Endothelial cell of umbilical vein (primary cell): ENCODE measurements around the gene BOLL. TPM values are rescaled to one million over a fixed set of nuclear protein-coding genes. Genes with fewer than 3 reads are reported as not detected.
A peak's percentile ranks its signal among the peaks of the same experiment; 100 is the strongest.
"Not testable (repeated sequence)": the region's sequence is repeated elsewhere in the genome, so short reads cannot be mapped to it uniquely, and the experiment has no call there.

Source experiments
- Bru-seq: library from RNA; stranded (reverse); fragments of 400-500 nt; gene quantifications from one replicate; lab custom pipeline; 2021; lab: Mats Ljungman, UMichigan
- BruChase-seq, 2 experiments: library from RNA; stranded (reverse); fragments of 400-500 nt; gene quantifications; one replicate each; lab custom pipeline; 2021; lab: Mats Ljungman, UMichigan
- BruUV-seq: library from RNA; stranded (reverse); fragments of 400-500 nt; replicated peaks from 2 replicates; lab custom pipeline; 2021; lab: Mats Ljungman, UMichigan
- CTCF ChIA-PET: fragments of 300-600, 350-600 bp; sonication (Branson Sonifier 250); formaldehyde crosslinking; loops from one replicate; lab custom pipeline; 2021; ENCODE audit warnings: antibody characterized with exemption, inconsistent platforms; lab: Charles Lee
- POLR2A ChIA-PET: fragments of 300-600, 350-600 bp; sonication (Branson Sonifier 250); formaldehyde crosslinking; loops from one replicate; lab custom pipeline; 2021; ENCODE audit warnings: antibody characterized with exemption, inconsistent platforms; lab: Charles Lee
- DNase-seq: peaks from one replicate; pipeline ENCODE4 v3.0.0-alpha.2; 2011; ENCODE audit warnings: low read depth, low spot score
- FAIRE-seq: peaks from 2 replicates; lab custom pipeline; 2011; peaks lifted over from hg19 to GRCh38; lab: Jason Lieb, UNC
- H2AFZ ChIP-seq: 2 replicates; pipeline ENCODE4 v1.6.0; 2012; ENCODE audit warnings: low read depth, low read length, control low read depth, inconsistent platforms
- H3K27ac ChIP-seq: 2 replicates; pipeline ENCODE4 v1.5.1; 2011; ENCODE audit warnings: low read depth, mild to moderate bottlenecking, control low read depth, low read length, moderate library complexity; ENCODE audit not compliant: insufficient read depth
- H3K27me3 ChIP-seq, 2 experiments: 2 replicates each; pipeline versions ENCODE4 v1.6.0 to v1.6.1; 2011; ENCODE audit warnings: low read length in 2 of 2, mixed read lengths in 1 of 2; ENCODE audit not compliant: control insufficient read depth in 2 of 2, insufficient read depth in 2 of 2
- H3K36me3 ChIP-seq, 2 experiments: 2 replicates in 1 of 2; 3 replicates in 1 of 2; pipeline ENCODE4 v1.5.1; 2011; ENCODE audit warnings: low read length in 2 of 2, mild to moderate bottlenecking in 1 of 2, moderate library complexity in 1 of 2; ENCODE audit not compliant: control insufficient read depth in 2 of 2, insufficient read depth in 2 of 2; ENCODE audit errors: extremely low read depth in 1 of 2
- H3K4me1 ChIP-seq: 3 replicates; pipeline ENCODE4 v1.5.1; 2011; ENCODE audit warnings: mild to moderate bottlenecking, low read length; ENCODE audit not compliant: control insufficient read depth, insufficient read depth; ENCODE audit errors: extremely low read depth
- H3K4me2 ChIP-seq: 2 replicates; pipeline ENCODE4 v1.6.1; 2011; ENCODE audit warnings: low read length, control low read depth, mixed read lengths; ENCODE audit not compliant: insufficient read depth
- H3K4me3 ChIP-seq, 3 experiments: fragments of 200-600 bp in 1 of 3; sonication (generic), shearing (Covaris generic) in 1 of 3; replicated peaks in 1 of 3; 2 replicates each; pipeline ENCODE4 v1.5.1; 2011 to 2016; ENCODE audit warnings: control low read depth in 3 of 3, low read length in 3 of 3, mild to moderate bottlenecking in 2 of 3, inconsistent platforms in 1 of 3, low read depth in 1 of 3, moderate library complexity in 1 of 3; ENCODE audit not compliant: insufficient read depth in 1 of 3
- H3K79me2 ChIP-seq: 2 replicates; pipeline ENCODE4 v1.6.0; 2012; ENCODE audit warnings: low read length, inconsistent platforms; ENCODE audit not compliant: control insufficient read depth, insufficient read depth
- H3K9ac ChIP-seq: replicated peaks from 2 replicates; pipeline ENCODE3; 2011; ENCODE audit warnings: low read length, control low read depth; ENCODE audit not compliant: insufficient read depth; ENCODE audit errors: extremely low read depth
- H3K9me1 ChIP-seq: replicated peaks from 3 replicates; pipeline ENCODE4 v1.6.0; 2011; ENCODE audit warnings: mild to moderate bottlenecking, low read length; ENCODE audit not compliant: control insufficient read depth, insufficient read depth; ENCODE audit errors: extremely low read depth
- H3K9me3 ChIP-seq: replicated peaks from 2 replicates; pipeline ENCODE4 v1.5.1; 2012; ENCODE audit warnings: low read length, inconsistent platforms; ENCODE audit not compliant: control insufficient read depth, insufficient read depth
- H4K20me1 ChIP-seq: replicated peaks from 2 replicates; pipeline ENCODE3; 2011; ENCODE audit warnings: mild to moderate bottlenecking, low read length; ENCODE audit not compliant: control insufficient read depth, insufficient read depth; ENCODE audit errors: extremely low read depth
- EZH2 ChIP-seq: IDR thresholded peaks from 2 replicates; pipeline ENCODE4 v1.6.1; 2012; ENCODE audit warnings: borderline replicate concordance, low read depth, mild to moderate bottlenecking, moderate library complexity, low read length, inconsistent platforms; ENCODE audit not compliant: severe bottlenecking
- POLR2A ChIP-seq: IDR thresholded peaks from 2 replicates; pipeline ENCODE4 v1.6.1; 2012; ENCODE audit warnings: low read depth, mild to moderate bottlenecking, control low read depth, low read length
- dilution Hi-C: fragments of 300-500 bp; cut with MboI; formaldehyde crosslinking; loops from one replicate; pipeline ENCODE4 v1.15.0; 2019; ENCODE audit warnings: low sequenced_read_pairs; ENCODE audit not compliant: extremely low pct_ligation_motif_present
- intact Hi-C: fragments of 100-400 bp; cut with micrococcal nuclease; formaldehyde crosslinking; loops from one replicate; pipeline ENCODE4 v1.10.0; 2022
- long read RNA-seq: library from polyadenylated mRNA; stranded (forward); transcript quantifications from one replicate; pipeline ENCODE4 v2.0.0, GENCODE V29; 2021
- polyA minus RNA-seq, 3 experiments: library from RNA; depleted of rRNA, polyadenylated mRNA; stranded (reverse); fragments of >200 nt; gene quantifications; 1 replicate in 1 of 3; 2 replicates in 2 of 3; pipeline ENCODE4 v1.2.3, GENCODE V29; 2011
- polyA plus RNA-seq, 4 experiments: library from polyadenylated mRNA; depleted of rRNA in 3 of 4; stranded (reverse) in 3 of 4; unstranded in 1 of 4; fragments of >200 nt; gene quantifications; 2 replicates each; pipeline versions ENCODE4 v1.2.1 to v1.2.3, GENCODE V29; 2011 to 2012; ENCODE audit warnings: missing spikeins in 1 of 4
- total RNA-seq: library from RNA; stranded (reverse); gene quantifications from 2 replicates; pipeline ENCODE4 v1.2.3, GENCODE V29; 2021
- TF ChIP-seq, protein P1 (sequence below), 2 donors: IDR thresholded peaks; 1 replicate in 1 of 2; 2 replicates in 1 of 2; pipeline ENCODE4 v1.5.1; 2011; ENCODE audit warnings: low read length in 2 of 2, mild to moderate bottlenecking in 2 of 2, moderate library complexity in 2 of 2, control low read depth in 1 of 2, inconsistent platforms in 1 of 2, low read depth in 1 of 2; ENCODE audit not compliant: insufficient read depth in 1 of 2; ENCODE audit errors: extremely low read depth in 1 of 2

Gene BOLL, protein sequence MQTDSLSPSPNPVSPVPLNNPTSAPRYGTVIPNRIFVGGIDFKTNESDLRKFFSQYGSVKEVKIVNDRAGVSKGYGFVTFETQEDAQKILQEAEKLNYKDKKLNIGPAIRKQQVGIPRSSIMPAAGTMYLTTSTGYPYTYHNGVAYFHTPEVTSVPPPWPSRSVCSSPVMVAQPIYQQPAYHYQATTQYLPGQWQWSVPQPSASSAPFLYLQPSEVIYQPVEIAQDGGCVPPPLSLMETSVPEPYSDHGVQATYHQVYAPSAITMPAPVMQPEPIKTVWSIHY
- not detected in 2 replicates for total RNA-seq
- polyA plus RNA-seq, result not detected in 2 replicates
- not detected in 2 replicates for polyA plus RNA-seq (2011; cell fraction: cytosol; rRNA removed)
- not detected in 2 replicates for polyA plus RNA-seq (2011; cell fraction: nucleus; rRNA removed)
- polyA plus RNA-seq (2012), result not detected in 2 replicates
- polyA minus RNA-seq, result not detected in 2 replicates
- polyA minus RNA-seq (2011; cell fraction: cytosol; rRNA and poly(A)+ RNA removed), result not detected
- polyA minus RNA-seq (2011; cell fraction: nucleus; rRNA and poly(A)+ RNA removed), result not detected in 2 replicates
- Bru-seq, nascent RNA, result percentile 3 among the genes with signal in this experiment
- percentile 1 among the genes with signal in this experiment for BruChase-seq, experiment 1, labeled RNA remaining after a 6-hour chase
- BruChase-seq, experiment 2, labeled RNA remaining after a 2-hour chase, result percentile 4 among the genes with signal in this experiment
- long read RNA-seq, result 0 reads

DNA sequence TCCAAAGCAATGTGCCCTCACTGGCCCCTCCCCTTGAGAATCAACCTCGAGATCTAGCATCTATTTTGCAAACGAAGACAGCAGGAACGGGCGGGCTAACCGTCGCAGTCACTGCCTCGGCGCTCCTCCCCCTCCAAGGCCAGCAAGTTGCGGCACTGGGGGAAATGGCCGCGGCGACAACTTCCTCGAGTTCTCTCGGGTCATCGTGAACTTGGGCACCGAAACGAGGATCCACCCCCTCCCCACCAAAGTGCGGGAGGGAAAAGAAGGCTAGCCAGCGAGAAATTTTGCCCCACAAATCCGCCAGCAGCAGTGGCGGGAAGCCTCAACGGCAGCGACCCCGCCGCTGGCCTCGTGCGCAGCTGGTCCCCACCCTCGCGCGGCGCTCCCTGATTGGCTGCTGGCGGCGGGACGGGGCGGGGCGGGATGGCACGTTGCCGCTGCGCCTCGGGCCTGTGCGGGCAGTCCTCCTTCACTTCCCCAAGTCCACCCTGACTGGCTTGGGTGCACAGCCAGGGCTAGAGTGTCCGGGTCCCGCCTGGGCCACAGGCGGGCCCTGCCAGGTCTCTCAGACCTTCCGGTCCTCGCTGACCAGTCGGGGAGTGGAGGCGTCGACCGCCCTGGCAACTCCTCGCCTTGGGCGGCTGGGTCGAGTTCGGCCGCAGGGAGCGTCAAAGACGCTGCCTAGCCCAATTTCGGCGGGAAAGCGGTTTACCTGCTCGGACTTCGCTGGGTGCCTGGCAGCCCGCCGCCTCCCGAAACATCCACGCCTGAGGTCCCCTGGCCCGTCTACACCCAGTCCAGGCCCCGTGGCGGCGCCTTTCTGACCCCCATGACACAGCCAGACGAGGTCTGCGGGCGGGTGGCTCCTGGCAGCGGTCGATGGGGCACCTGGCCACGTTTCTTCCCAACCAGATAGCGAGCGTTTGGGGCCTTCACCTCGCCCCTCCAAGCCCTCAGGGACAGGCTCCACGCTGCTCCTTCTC lies at the start of gene BOLL:
BOLL (minus strand) TSS at position 364 of the 986 bp plus-strand sequence. CDS start 3,469 bp downstream, outside the sequence.
- Histone ChIP-seq H3K9me1 (no peaks in the 10 kb centered on the region), H3K27ac (no peak within 1 kb of the TSS), H3K36me3 (no peaks in the 10 kb centered on the region), H4K20me1 (no peaks in the 10 kb centered on the region), H3K27me3 (peaks cover 3 to 20% of the 10 kb centered on the region in 2 experiments), H3K9me3 (no peaks in the 10 kb centered on the region), H3K79me2 (no peaks in the 10 kb centered on the region), H3K4me3 (peak within 1 kb of the TSS; percentile 3 to 31 (median 27)), H3K9ac (no peak within 1 kb of the TSS), H2AFZ (peak within 1 kb of the TSS; percentile 13), H3K4me1 (peaks cover 3% of the 10 kb centered on the region), H3K4me2 (peak within 1 kb of the TSS; percentile 61)
- BruUV-seq, result no TSS peak
- TF ChIP-seq EZH2 (no peak), POLR2A (no peak)
- TF ChIP-seq, protein P1, sequence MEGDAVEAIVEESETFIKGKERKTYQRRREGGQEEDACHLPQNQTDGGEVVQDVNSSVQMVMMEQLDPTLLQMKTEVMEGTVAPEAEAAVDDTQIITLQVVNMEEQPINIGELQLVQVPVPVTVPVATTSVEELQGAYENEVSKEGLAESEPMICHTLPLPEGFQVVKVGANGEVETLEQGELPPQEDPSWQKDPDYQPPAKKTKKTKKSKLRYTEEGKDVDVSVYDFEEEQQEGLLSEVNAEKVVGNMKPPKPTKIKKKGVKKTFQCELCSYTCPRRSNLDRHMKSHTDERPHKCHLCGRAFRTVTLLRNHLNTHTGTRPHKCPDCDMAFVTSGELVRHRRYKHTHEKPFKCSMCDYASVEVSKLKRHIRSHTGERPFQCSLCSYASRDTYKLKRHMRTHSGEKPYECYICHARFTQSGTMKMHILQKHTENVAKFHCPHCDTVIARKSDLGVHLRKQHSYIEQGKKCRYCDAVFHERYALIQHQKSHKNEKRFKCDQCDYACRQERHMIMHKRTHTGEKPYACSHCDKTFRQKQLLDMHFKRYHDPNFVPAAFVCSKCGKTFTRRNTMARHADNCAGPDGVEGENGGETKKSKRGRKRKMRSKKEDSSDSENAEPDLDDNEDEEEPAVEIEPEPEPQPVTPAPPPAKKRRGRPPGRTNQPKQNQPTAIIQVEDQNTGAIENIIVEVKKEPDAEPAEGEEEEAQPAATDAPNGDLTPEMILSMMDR (IDR thresholded peaks at IDR 0.05; ENCODE audit: extremely low read depth in 1 of 2, insufficient read depth in 1 of 2, low read depth in 1 of 2, low read length in 2 of 2), result no peak
- ChIA-PET POLR2A (no interaction called here), CTCF (interaction anchor here (0.5 to 1.0 kb wide), 2 partner anchors 477 to 511 kb away, joined by 3 to 4 read pairs; no protein-coding TSS in a partner anchor)
- FAIRE-seq (no peak), DNase-seq (no peak)
- intact Hi-C loops, result no loop called here
- dilution Hi-C loops, result no loop called here

DNA sequence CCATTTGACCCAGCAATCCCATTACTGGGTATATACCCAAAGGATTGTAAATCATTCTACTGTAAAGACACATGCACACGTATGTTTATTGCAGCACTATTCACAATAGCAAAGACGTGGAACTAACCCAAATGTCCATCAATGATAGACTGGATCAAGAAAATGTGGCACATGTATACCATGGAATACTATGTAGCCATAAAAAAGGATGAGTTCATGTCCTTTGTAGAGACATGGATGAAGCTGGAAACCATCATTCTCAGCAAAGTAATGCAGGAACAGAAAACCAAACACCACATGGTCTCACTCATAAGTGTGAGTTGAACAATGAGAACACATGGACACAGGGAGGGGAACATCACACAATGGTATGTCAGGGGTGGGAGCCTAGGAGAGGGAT lies 49.7 kb upstream of the BOLL start:
- POLR2A ChIA-PET, CTCF ChIA-PET, H3K9ac ChIP-seq, H2AFZ ChIP-seq, FAIRE-seq, H3K9me1 ChIP-seq, H3K27me3 ChIP-seq, H3K4me1 ChIP-seq, H3K79me2 ChIP-seq, H3K9me3 ChIP-seq, DNase-seq, H3K4me2 ChIP-seq, dilution Hi-C loops, BruUV-seq, H3K36me3 ChIP-seq, H3K27ac ChIP-seq, H4K20me1 ChIP-seq, intact Hi-C loops, H3K4me3 ChIP-seq: not testable (repeated sequence)
